ENCODE measurements around the gene TDO2.

The TDO2 gene

GRCh38 chr4:155904331-155904730, 835 bp downstream of the TDO2 start:
- H3K4me3 ChIP-seq (replicated peaks; ENCODE audit: low read depth, low read length), result no peak overlapping the region
- no peak for DNase-seq (ENCODE audit: low read depth)
- TF ChIP-seq CTCF (IDR thresholded peaks at IDR 0.05; ENCODE audit: low read length, missing control alignments), result no peak

GRCh38 chr4:155906554-155907247, 3.2 kb downstream of the TDO2 start:
- DNase-seq (ENCODE audit: low read depth), result peak; percentile 97
- no peak for TF ChIP-seq CTCF (IDR thresholded peaks at IDR 0.05; ENCODE audit: low read length, missing control alignments)
- no peak overlapping the region for H3K4me3 ChIP-seq (replicated peaks; ENCODE audit: low read depth, low read length)

- TF ChIP-seq CTCF (IDR thresholded peaks at IDR 0.05; ENCODE audit: low read length, missing control alignments), result no peak
- no peak for DNase-seq (ENCODE audit: low read depth)
- H3K4me3 ChIP-seq (replicated peaks; ENCODE audit: low read depth, low read length), result no peak overlapping the region
These were observed 4.1 kb downstream of the TDO2 start for GRCh38 chr4:155907556-155907955.

- no peak for DNase-seq (ENCODE audit: low read depth)
- H3K4me3 ChIP-seq (replicated peaks; ENCODE audit: low read depth, low read length), result no peak overlapping the region
- no peak for TF ChIP-seq CTCF (IDR thresholded peaks at IDR 0.05; ENCODE audit: low read length, missing control alignments)
These were observed 5.0 kb downstream of the TDO2 start for GRCh38 chr4:155908187-155909139.

GRCh38 chr4:155909615-155910226, 6.2 kb downstream of the TDO2 start:
- H3K4me3 ChIP-seq (replicated peaks; ENCODE audit: low read depth, low read length), result no peak overlapping the region
- no peak for TF ChIP-seq CTCF (IDR thresholded peaks at IDR 0.05; ENCODE audit: low read length, missing control alignments)
- DNase-seq (ENCODE audit: low read depth), result no peak

- peak; percentile 9 for DNase-seq (ENCODE audit: low read depth)
- H3K4me3 ChIP-seq (replicated peaks; ENCODE audit: low read depth, low read length), result no peak overlapping the region
- TF ChIP-seq CTCF (IDR thresholded peaks at IDR 0.05; ENCODE audit: low read length, missing control alignments), result no peak
These were observed 8.4 kb downstream of the TDO2 start for GRCh38 chr4:155911905-155912304.
